K562 (cell line): ENCODE measurements around the gene TBX10. TPM values are rescaled to one million over a fixed set of nuclear protein-coding genes. Genes with fewer than 3 reads are reported as not detected.
A peak's percentile ranks its signal among the peaks of the same experiment; 100 is the strongest.

Experiments used
- ARHGAP35 ChIP-seq: fragments of 450-650 bp; IDR thresholded peaks from 2 replicates; pipeline ENCODE4 v1.6.1; 2018; ENCODE audit not compliant: partially characterized antibody
- BRD4 ChIP-seq: fragments of 200-600 bp; sonication (generic); IDR thresholded peaks from 2 replicates; pipeline ENCODE4 v1.6.1; 2017; ENCODE audit warnings: inconsistent platforms
- CBX5 ChIP-seq: IDR thresholded peaks from 2 replicates; pipeline ENCODE4 v1.6.1; 2014; ENCODE audit warnings: low read depth, borderline replicate concordance
- CHD4 ChIP-seq: fragments of 200-600 bp; sonication (generic); IDR thresholded peaks from 3 replicates; pipeline ENCODE4 v1.6.1; 2012; ENCODE audit warnings: low read depth, mild to moderate bottlenecking, mixed read lengths, low read length, inconsistent platforms; ENCODE audit not compliant: insufficient read depth, insufficient replicate concordance, poor library complexity, severe bottlenecking
- CREB1 ChIP-seq, 2 experiments: sonication (generic) in 1 of 2; formaldehyde crosslinking in 1 of 2; IDR thresholded peaks; 2 replicates each; pipeline versions ENCODE4 v1.6.1 to v1.8.0; 2012 to 2022; ENCODE audit warnings: inconsistent platforms in 1 of 2, mild to moderate bottlenecking in 1 of 2, missing genetic modification reagents in 1 of 2, moderate library complexity in 1 of 2
- CREM ChIP-seq: IDR thresholded peaks from 2 replicates; pipeline ENCODE4 v1.6.1; 2014; ENCODE audit warnings: antibody characterized with exemption, low read depth
- DACH1 ChIP-seq: fragments of 450-650 bp; IDR thresholded peaks from 2 replicates; pipeline ENCODE4 v1.6.1; 2018; ENCODE audit not compliant: partially characterized antibody
- DNMT1 ChIP-seq: fragments of 450-650 bp; IDR thresholded peaks from 2 replicates; pipeline ENCODE4 v1.6.1; 2016; ENCODE audit warnings: antibody characterized with exemption, mild to moderate bottlenecking
- E2F3 ChIP-seq: fragments of 250-450 bp; sonication (Bioruptor Pico); IDR thresholded peaks from 2 replicates; pipeline ENCODE4 v1.4.0; 2020; ENCODE audit warnings: mild to moderate bottlenecking
- EWSR1 ChIP-seq: fragments of 450-650 bp; IDR thresholded peaks from 2 replicates; pipeline ENCODE4 v1.6.1; 2018; ENCODE audit warnings: borderline replicate concordance, mild to moderate bottlenecking, low read depth, moderate library complexity; ENCODE audit not compliant: partially characterized antibody
- FOXJ3 ChIP-seq: sonication (generic); formaldehyde crosslinking; IDR thresholded peaks from 2 replicates; pipeline ENCODE4 v1.4.0; 2020; ENCODE audit warnings: mild to moderate bottlenecking, missing genetic modification reagents
- HCFC1 ChIP-seq: IDR thresholded peaks from 2 replicates; pipeline ENCODE4 v1.6.1; 2012; ENCODE audit warnings: low read depth, low read length, improper control_type of control experiment
- HDAC8 ChIP-seq: fragments of 450-650 bp; IDR thresholded peaks from 2 replicates; pipeline ENCODE4 v1.6.1; 2016; ENCODE audit warnings: mild to moderate bottlenecking, missing genetic modification characterization, moderate library complexity, missing compliant biosample characterization
- NFIX ChIP-seq: fragments of 250-450 bp; sonication (Bioruptor Pico); IDR thresholded peaks from 2 replicates; pipeline ENCODE4 v1.4.0; 2020; ENCODE audit warnings: low read depth, mild to moderate bottlenecking, moderate library complexity
- RAD21 ChIP-seq, 2 experiments: fragments of 250-450 bp in 1 of 2; fragments of 450-650 bp in 1 of 2; sonication (Bioruptor Pico) in 1 of 2; formaldehyde crosslinking in 1 of 2; IDR thresholded peaks in 1 of 2; conservative IDR thresholded peaks in 1 of 2; 2 replicates each; pipeline versions ENCODE4 v1.4.0 to v1.8.0; 2020 to 2022; ENCODE audit warnings: mild to moderate bottlenecking in 2 of 2, moderate library complexity in 1 of 2
- RBM22 ChIP-seq: fragments of 200-400 bp; formaldehyde crosslinking; IDR thresholded peaks from 2 replicates; pipeline ENCODE4 v1.6.1; 2018; ENCODE audit warnings: low read length, low read depth; ENCODE audit not compliant: poor library complexity, severe bottlenecking
- RUNX1 ChIP-seq: sonication (generic); IDR thresholded peaks from 2 replicates; pipeline ENCODE4 v1.6.1; 2016; ENCODE audit warnings: antibody characterized with exemption, low read depth
- SAFB2 ChIP-seq: fragments of 200-400 bp; formaldehyde crosslinking; IDR thresholded peaks from 2 replicates; pipeline ENCODE4 v1.6.1; 2018; ENCODE audit warnings: borderline replicate concordance, low read length, low read depth, moderate library complexity; ENCODE audit not compliant: severe bottlenecking
- SMC3 ChIP-seq: conservative IDR thresholded peaks from 2 replicates; pipeline ENCODE4 v1.6.1; 2011; ENCODE audit warnings: low read depth, low read length, improper control_type of control experiment; ENCODE audit not compliant: insufficient read depth
- TBL1XR1 ChIP-seq, 2 experiments: IDR thresholded peaks; 2 replicates each; pipeline ENCODE4 v1.6.1; 2012; ENCODE audit warnings: improper control_type of control experiment in 2 of 2, low read length in 2 of 2, mild to moderate bottlenecking in 1 of 2
- ZNF431 ChIP-seq: sonication (generic); formaldehyde crosslinking; IDR thresholded peaks from 2 replicates; pipeline ENCODE4 v1.8.0; 2022; ENCODE audit warnings: mild to moderate bottlenecking, missing genetic modification reagents
- ZSCAN32 ChIP-seq: fragments of 450-650 bp; formaldehyde crosslinking; IDR thresholded peaks from 2 replicates; pipeline ENCODE4 v1.4.0; 2020; ENCODE audit warnings: mild to moderate bottlenecking, moderate library complexity
- polyA plus RNA-seq, 8 experiments: library from polyadenylated mRNA; depleted of rRNA in 4 of 8; stranded (reverse) in 5 of 8; unstranded in 3 of 8; fragments of >200 nt; fragmentation: Nextera tagmentation in 2 of 8; fragmentation: Illumina TruSeq in 1 of 8; extraction: Ambion mirVana in 2 of 8; extraction: Trizol in 1 of 8; gene quantifications; 2 replicates each; pipeline versions ENCODE4 v1.2.1 to v1.2.3, GENCODE V29; 2011 to 2014; ENCODE audit warnings: inconsistent platforms in 1 of 8, missing spikeins in 1 of 8
- total RNA-seq, 7 experiments: library from RNA; depleted of rRNA in 6 of 7; stranded (reverse); fragments of >200 nt in 6 of 7; fragmentation: Illumina TruSeq in 2 of 7; extraction: Trizol in 2 of 7; gene quantifications; 2 replicates each; pipeline versions ENCODE4 v1.2.1 to v1.2.3, GENCODE V29; 2011 to 2021; ENCODE audit warnings: low replicate concordance in 1 of 7
- TF ChIP-seq, protein P1 (sequence below): fragments of 200-800 bp; sonication (Bioruptor generic); IDR thresholded peaks from 2 replicates; pipeline ENCODE4 v1.6.1; 2017; ENCODE audit warnings: missing genetic modification characterization, missing compliant biosample characterization
- TF ChIP-seq, protein P2 (sequence below): conservative IDR thresholded peaks from 2 replicates; pipeline ENCODE4 v1.6.1; 2011; ENCODE audit warnings: low read depth, mild to moderate bottlenecking, low read length; ENCODE audit not compliant: control insufficient read depth
- TF ChIP-seq, protein P3 (sequence below): fragments of 250-450 bp; sonication (Bioruptor Pico); IDR thresholded peaks from 2 replicates; pipeline ENCODE4 v1.8.0; 2021; ENCODE audit warnings: borderline replicate concordance, mild to moderate bottlenecking, moderate library complexity; ENCODE audit not compliant: poor library complexity, severe bottlenecking

The TBX10 gene
- total and polyA plus RNA-seq, 9 of the 15 experiments (the other 6 are each of a cell fraction or from before 2014, with no cell fraction given) = not detected

DNA sequence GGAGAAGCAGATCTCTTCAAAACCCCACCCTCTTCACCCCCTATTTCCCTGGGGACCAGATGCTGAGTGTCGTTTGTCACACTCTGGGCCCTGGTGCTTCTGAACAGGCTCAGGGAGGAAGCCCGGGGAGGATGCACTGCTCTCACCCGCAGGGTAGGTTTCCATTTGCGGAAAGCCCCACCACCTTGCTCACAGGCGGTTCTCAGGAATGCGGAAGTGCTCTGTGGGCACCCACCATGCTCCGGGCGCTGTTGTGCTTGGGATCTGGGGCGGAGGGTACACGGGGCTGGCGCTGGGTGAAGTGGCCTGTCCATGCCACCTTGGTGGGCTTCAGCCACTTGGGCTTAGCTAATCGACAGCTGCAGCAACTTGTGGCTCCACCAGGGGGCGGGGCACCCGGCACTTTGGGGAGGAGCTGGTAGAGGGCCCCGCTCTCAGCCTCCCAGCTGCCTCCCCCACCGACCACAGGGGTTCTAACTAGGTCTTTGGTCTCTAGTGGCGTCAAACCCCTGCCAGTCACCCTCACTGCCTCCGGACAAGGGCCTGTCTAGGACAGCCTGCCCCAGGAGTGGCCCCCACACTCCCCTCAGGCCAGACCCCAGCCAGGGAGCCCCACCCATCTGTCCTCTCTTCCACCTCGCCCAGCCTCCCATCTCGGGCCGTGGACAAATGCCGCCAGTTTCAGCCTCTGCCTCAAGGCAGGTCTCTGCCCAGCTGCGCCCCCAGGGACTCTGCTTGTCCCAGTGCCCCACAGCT is 25.4 kb downstream of the TBX10 start (continued):
- TF ChIP-seq ARHGAP35 (no peak), EWSR1 (no peak), HCFC1 (no peak), ZSCAN32 (CRISPR knock-in tag) (no peak), CHD4 (no peak), RAD21 (CRISPR knock-in tag; conservative IDR thresholded peaks at IDR 0.05 in 1 of 2, IDR thresholded peaks at IDR 0.05 in 1 of 2) (peak in 1 of 2 experiments; percentile 41; a peak in 2 of 4 replicates), ZNF431 (no peak), E2F3 (no peak), RBM22 (peak; percentile 34), TBL1XR1 (IDR thresholded peaks at IDR 0.05; ENCODE audit: low read length in 2 of 2) (no peak), RUNX1 (0 out of 2 replicates have a peak, but pooled peaks have one; percentile 18), HDAC8 (tag) (no peak), CREB1 (IDR thresholded peaks at IDR 0.05) (no peak), CREB1 (CRISPR knock-in tag; IDR thresholded peaks at IDR 0.05) (no peak), SMC3 (peak; percentile 38; the same call in 1 of the 2 replicates), CREM (no peak), BRD4 (no peak), CBX5 (no peak), SAFB2 (no peak), DACH1 (no peak), FOXJ3 (CRISPR knock-in tag) (no peak), NFIX (CRISPR knock-in tag) (no peak), DNMT1 (no peak)
- TF ChIP-seq, protein P1, sequence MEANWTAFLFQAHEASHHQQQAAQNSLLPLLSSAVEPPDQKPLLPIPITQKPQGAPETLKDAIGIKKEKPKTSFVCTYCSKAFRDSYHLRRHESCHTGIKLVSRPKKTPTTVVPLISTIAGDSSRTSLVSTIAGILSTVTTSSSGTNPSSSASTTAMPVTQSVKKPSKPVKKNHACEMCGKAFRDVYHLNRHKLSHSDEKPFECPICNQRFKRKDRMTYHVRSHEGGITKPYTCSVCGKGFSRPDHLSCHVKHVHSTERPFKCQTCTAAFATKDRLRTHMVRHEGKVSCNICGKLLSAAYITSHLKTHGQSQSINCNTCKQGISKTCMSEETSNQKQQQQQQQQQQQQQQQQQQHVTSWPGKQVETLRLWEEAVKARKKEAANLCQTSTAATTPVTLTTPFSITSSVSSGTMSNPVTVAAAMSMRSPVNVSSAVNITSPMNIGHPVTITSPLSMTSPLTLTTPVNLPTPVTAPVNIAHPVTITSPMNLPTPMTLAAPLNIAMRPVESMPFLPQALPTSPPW (CRISPR knock-in tag) = peak; percentile 47; the same call in 1 of the 2 replicates
- TF ChIP-seq, protein P2, sequence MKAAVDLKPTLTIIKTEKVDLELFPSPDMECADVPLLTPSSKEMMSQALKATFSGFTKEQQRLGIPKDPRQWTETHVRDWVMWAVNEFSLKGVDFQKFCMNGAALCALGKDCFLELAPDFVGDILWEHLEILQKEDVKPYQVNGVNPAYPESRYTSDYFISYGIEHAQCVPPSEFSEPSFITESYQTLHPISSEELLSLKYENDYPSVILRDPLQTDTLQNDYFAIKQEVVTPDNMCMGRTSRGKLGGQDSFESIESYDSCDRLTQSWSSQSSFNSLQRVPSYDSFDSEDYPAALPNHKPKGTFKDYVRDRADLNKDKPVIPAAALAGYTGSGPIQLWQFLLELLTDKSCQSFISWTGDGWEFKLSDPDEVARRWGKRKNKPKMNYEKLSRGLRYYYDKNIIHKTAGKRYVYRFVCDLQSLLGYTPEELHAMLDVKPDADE = 0 out of 2 replicates have a peak, but pooled peaks have one; percentile 10
- TF ChIP-seq, protein P3, sequence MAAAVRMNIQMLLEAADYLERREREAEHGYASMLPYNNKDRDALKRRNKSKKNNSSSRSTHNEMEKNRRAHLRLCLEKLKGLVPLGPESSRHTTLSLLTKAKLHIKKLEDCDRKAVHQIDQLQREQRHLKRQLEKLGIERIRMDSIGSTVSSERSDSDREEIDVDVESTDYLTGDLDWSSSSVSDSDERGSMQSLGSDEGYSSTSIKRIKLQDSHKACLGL (CRISPR knock-in tag) = no peak
